Globus pallidus (tissue), 1 donor: ENCODE data around the gene ROCK2.
A peak's percentile ranks its signal among the peaks of the same experiment; 100 is the strongest.
"Not testable (repeated sequence)": the region's sequence is repeated elsewhere in the genome, so short reads cannot be mapped to it uniquely, and the experiment has no call there.

ENCODE experiments used
- DNase-seq: peaks from one replicate; pipeline ENCODE4 v3.0.0-alpha.2; 2015; ENCODE audit warnings: low spot score

Gene ROCK2

GRCh38 chr2:11235583-11235982 is 108.9 kb downstream of the ROCK2 start:
- DNase-seq: no peak

GRCh38 chr2:11234309-11234708 is 110.1 kb downstream of the ROCK2 start:
- DNase-seq: peak; percentile 12

- not testable (repeated sequence) for DNase-seq
Measured at GRCh38 chr2:11231193-11231592, 113.2 kb downstream of the ROCK2 start.

- DNase-seq: no peak
Measured at GRCh38 chr2:11228692-11229091, 115.7 kb downstream of the ROCK2 start.

- no peak for DNase-seq
Measured at GRCh38 chr2:11227595-11227994, 116.8 kb downstream of the ROCK2 start.

- DNase-seq: no peak
Measured at GRCh38 chr2:11224887-11225286, 119.5 kb downstream of the ROCK2 start.

- DNase-seq: no peak
Measured at GRCh38 chr2:11222845-11223244, 121.6 kb downstream of the ROCK2 start.

- no peak for DNase-seq
Measured at GRCh38 chr2:11220445-11220844, 124.0 kb downstream of the ROCK2 start.

GRCh38 chr2:11215407-11215806 is 129.0 kb downstream of the ROCK2 start:
- DNase-seq: no peak

- DNase-seq: no peak
Measured at GRCh38 chr2:11214770-11215169, 129.7 kb downstream of the ROCK2 start.

- no peak for DNase-seq
Measured at GRCh38 chr2:11213975-11214374, 130.5 kb downstream of the ROCK2 start.

- DNase-seq: no peak
Measured at GRCh38 chr2:11213090-11213638, 131.3 kb downstream of the ROCK2 start.

- DNase-seq: no peak
Measured at GRCh38 chr2:11212645-11213044, 131.8 kb downstream of the ROCK2 start.

- no peak for DNase-seq
Measured at GRCh38 chr2:11208083-11208482, 136.4 kb downstream of the ROCK2 start.

GRCh38 chr2:11203480-11203879 is 141.0 kb downstream of the ROCK2 start:
- DNase-seq: no peak

- no peak for DNase-seq
Measured at GRCh38 chr2:11201969-11202368, 142.5 kb downstream of the ROCK2 start.

- no peak for DNase-seq
Measured at GRCh38 chr2:11200651-11201050, 143.8 kb downstream of the ROCK2 start.

GRCh38 chr2:11196246-11196645 is 148.2 kb downstream of the ROCK2 start:
- DNase-seq: no peak

- no peak for DNase-seq
Measured at GRCh38 chr2:11187731-11188130, 156.7 kb downstream of the ROCK2 start.

GRCh38 chr2:11187083-11187619 is 157.3 kb downstream of the ROCK2 start:
- DNase-seq: no peak

- DNase-seq: no peak
Measured at GRCh38 chr2:11186145-11186544, 158.3 kb downstream of the ROCK2 start.

GRCh38 chr2:11182951-11183350 is 161.5 kb downstream of the ROCK2 start:
- DNase-seq: no peak

GRCh38 chr2:11180653-11181052 is 163.8 kb downstream of the ROCK2 start:
- DNase-seq: no peak

- no peak for DNase-seq
Measured at GRCh38 chr2:11179899-11180298, 164.5 kb downstream of the ROCK2 start.
